Brain pericyte (primary cell): ENCODE results near the gene ROBO2.

Experiments
- DNase-seq: peaks from one replicate; pipeline ENCODE4 v3.0.0-alpha.2; 2012; ENCODE audit warnings: low read depth, low spot score

Gene ROBO2

DNA sequence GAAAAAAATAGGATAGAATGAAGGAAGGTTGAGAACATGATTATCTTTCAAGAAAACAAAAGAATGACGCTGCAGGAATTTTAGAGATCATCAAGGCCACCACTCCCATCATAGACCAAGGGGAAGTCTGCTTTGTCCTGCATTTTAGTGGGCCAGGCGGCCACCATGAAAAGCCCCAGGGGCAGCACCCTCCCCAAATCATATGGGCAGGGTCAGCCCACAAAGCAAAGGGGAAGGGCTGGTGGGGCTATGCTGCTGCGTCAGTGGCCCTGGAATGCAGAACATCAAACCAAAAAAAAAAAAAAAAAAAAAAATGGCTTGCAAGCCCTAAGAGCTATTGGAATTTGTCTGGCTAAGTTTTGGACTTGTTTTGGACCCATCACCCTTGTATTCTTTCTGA, 620.8 kb downstream of the ROBO2 start:
- DNase-seq: no peak

DNA sequence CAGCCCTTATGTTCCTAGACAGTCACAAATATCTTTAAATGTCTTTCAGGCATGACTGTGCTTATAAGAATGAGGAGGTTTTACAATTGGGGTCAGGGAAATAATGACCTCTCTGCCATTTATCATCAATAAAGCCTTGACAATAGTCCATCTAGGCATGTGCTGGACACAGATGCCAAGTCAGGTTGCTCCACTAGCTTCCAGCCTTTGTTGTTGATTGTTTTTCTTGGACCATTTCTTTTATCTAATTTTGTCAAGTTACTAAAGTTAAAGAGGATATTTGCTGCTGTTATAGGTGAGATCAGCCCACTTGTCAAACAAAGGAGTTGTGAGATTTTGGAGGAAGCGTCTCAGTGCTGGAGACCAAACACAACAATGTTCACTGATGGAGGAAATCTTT, 628.0 kb downstream of the ROBO2 start:
- no peak for DNase-seq

DNA sequence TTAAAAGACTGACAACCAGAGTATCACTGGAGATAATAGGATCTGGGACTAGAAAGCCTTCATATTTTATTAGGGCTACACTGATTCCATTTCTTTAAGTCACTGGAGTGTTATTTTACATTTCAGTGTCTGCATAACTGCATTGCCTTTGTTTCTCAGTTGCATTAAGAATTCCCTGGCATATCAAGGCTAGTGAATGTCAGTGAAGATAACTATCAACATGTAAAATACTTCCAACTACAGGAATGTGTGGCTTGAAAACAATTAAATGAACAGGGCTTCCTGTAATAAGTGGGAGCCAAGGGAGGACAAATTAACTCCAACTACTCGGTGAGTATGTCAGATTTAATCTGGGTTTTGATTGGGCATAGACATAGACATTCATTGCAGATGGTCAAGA, 628.5 kb downstream of the ROBO2 start:
- DNase-seq: no peak

DNA sequence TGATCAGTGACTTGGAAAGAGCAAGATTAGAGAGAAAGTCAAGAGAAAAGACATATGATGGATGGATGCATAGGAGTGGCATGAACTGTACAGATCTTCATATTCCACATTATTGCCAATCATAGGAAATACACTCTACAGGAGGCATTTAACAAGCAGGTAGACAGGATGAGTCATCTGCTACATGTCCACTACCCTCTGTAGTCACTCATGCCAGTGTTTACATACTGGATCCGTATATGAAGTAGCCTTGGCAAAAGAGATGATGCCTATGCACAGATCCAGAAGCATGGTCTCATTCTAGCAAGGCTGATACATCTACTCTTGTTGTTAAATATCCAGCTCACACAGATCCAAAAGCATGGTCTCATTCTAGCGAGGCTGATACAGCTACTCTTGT, 632.1 kb downstream of the ROBO2 start:
- DNase-seq: no peak

DNA sequence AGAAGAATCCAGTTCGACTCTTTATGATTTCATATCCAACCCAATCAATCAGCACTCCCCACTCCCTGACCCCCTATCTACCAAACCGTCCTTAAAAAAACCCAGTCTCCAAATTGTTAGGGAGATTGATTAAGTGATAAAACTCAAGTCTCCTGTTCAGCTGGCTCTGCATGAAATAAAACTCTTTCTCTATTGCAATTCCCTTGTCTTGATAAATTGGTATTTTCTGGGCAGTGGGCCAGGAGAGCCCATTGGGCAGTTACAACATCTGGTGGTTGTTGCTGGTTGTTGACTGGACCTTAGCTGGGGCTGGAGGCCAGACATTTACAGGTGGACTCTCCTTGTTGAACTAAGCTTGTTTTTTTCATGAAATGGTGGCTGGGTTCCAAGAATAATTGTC, 642.3 kb downstream of the ROBO2 start:
- no peak for DNase-seq

DNA sequence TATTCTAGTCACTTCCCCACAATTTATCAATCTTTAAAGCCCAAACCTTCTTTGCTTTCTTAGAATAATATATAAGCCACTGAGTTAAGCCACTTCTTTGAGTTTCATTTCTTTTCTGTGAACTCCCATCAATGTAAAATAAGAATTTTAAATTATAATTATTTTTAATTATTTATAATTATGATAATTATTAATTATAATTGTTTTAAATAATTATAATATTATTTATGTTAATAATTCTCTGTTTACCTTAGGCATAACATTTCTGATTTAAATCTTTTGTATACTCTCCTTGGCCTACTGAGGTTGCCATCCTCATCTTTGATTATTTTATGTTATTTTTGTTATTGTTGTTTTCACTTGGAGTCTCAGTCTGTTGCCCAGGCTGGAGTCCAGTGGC, 644.2 kb downstream of the ROBO2 start:
- DNase-seq: no peak

DNA sequence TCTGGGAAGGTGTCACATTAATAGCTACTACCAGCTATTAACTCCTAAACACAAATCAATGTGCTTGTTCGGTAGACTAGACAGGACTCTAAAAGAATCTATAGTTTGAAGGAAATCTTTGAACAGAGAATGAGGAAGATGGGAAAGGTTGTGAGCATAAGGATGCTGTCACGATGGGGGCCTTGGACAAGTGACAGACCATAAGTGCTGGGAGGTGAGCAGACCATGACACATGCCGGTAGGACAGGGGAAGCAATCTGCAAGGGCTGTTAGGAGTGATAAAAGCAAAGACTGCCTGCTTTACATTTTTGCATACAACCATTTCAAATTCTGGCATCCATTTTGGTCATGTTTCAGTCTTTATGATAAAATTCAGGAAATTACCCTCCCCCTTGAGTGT, 645.8 kb downstream of the ROBO2 start:
- DNase-seq: no peak

DNA sequence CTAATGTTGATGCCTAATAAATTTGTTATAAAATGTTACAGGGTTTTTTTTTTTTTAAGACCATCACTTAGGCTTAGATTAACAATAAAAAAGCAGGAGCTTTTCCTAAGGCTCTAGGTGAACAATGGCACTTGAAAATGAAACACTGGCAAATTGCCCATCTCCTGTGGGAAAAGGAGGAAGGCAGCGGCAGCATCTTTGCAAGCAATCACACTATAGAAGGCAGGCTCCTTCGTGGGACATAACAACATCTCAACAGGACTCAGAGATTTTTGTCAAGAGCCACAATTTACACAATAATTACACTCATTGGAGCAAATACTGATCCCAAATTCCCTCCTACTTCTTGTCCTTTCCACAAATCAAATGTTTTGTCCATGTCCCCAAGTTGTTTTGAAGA, 646.7 kb downstream of the ROBO2 start:
- DNase-seq: no peak

DNA sequence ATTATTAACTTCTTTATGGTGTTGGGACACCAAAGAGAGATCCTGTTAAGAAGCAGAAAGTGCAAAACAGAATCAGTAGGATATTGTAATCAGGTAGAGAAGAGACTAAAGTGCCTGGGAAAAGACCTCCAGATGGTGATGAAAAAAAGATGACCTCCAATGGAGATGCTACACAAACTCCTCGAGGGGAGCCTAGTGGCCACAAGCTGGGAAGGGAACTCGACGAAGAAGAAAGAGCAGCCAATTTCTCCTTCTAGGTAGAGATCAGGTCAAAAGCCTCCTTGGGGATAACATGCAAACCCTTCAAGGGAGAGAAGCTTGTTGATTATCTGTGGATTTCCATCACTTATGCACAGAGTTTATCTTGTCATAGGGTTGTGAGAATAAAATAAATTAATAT, 647.6 kb downstream of the ROBO2 start:
- no peak for DNase-seq

DNA sequence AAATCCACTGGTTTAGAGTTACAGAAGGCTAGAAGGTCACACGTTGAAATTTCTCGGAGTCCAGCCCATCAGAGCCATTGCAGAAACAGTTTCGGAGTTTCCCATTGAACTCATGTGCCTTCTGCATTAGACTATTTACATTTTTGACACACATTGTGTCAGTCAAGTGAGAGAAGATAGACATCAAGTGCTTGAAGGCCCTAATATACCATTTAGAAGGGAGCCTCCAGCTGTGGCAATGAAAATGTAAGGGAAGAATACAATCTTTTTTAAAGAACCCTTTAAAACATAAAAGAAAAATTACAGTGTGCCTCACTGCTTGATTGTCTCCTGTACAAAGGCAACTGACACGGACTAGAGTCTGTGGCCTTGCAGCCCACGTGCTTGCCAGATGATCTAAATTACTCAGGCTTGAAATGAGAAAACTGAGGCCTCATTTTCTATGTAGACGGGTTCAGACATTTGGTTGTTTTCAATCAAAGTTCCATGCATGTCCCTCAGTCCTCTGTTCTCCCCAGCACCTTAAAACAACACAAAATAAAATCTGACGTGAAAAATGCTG, 650.5 kb downstream of the ROBO2 start:
- no peak for DNase-seq

DNA sequence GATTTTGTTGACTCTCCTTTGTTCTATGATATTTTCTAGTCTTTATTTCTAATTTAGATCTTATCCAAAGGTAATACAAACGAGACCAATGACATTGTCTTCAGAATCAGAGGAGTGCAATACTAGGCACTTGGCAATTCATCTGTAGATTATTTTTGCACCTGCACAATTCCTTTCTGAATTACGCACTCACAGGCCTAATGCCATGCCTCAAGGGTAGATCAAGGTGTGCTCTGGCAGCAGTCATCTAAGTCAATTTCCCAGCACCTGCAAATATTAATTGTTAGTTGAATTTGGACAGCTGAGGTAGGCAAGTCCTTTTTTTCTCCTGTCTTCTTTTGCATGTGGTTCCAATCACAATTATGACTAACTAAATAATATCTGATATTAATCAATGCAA, 653.2 kb downstream of the ROBO2 start:
- DNase-seq: no peak

DNA sequence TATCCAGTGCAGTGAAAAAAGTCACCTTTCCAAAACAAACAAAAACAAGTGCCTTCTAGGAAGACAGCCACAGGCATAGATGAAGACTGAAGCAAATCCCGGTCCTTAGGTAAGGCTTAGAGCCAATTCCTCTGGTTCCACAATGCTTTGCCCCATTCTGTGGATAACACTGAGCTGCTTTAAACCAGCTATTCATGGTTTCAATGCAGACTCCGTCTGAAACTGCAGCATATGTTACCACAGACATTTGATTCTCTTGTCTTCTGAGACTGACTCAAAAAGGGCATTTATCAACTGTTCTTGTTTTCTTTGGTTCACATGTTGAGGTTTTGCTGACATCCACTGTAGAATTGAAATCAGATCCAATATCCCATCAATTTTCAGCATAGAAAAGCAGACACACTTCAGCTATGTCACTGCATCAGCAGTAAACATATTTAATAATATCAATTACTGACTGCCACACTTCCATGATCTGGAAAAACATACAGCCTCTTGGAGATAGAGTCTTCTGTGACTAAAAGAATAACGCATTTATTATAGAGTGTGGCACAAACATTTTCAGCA, 659.3 kb downstream of the ROBO2 start:
- DNase-seq: no peak
